ENCODE results near the gene MYADML2.

DNA sequence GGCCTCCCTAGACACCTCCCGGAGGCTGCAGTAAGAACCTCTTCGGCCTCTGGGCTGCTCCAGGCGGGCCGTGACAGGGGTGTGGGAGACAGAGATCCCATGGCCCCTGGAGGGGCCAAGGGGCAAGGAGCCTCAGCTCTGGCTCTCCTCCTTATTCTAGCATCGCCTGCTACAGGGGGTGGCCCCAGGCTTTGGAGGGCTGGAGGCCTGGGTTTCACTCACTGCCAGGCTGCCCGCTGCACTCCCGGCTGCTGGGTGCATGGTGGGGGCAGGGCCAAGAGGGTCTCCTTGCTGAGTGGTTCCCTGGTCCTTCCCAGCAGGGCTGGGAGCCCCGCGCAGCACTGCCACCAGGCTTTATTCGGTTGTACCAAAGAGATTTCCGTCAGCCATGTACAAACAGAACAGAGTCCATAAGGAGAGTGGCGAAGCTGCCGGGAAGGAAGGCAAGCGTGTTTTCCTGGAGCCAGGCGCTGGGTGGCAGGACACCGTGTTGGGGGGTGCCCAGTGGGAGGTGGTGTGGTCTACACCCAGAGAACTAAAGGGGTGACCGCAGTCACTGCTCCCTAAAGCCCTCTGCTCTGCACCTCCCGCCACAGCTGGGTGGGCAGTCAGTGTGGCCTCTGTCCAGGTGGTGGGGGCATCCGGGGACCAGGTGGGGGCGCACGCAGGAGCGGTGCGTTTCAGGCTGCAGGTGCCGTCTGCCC lies 43.0 kb downstream of the MYADML2 start:
- TF ChIP-seq, protein P1, sequence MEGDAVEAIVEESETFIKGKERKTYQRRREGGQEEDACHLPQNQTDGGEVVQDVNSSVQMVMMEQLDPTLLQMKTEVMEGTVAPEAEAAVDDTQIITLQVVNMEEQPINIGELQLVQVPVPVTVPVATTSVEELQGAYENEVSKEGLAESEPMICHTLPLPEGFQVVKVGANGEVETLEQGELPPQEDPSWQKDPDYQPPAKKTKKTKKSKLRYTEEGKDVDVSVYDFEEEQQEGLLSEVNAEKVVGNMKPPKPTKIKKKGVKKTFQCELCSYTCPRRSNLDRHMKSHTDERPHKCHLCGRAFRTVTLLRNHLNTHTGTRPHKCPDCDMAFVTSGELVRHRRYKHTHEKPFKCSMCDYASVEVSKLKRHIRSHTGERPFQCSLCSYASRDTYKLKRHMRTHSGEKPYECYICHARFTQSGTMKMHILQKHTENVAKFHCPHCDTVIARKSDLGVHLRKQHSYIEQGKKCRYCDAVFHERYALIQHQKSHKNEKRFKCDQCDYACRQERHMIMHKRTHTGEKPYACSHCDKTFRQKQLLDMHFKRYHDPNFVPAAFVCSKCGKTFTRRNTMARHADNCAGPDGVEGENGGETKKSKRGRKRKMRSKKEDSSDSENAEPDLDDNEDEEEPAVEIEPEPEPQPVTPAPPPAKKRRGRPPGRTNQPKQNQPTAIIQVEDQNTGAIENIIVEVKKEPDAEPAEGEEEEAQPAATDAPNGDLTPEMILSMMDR (IDR thresholded peaks at IDR 0.05 in 8 of 11, conservative IDR thresholded peaks at IDR 0.05 in 3 of 11) = no peak
- TF ChIP-seq POLR2A (IDR thresholded peaks at IDR 0.05) (no peak), POLR2AphosphoS5 (IDR thresholded peaks at IDR 0.05) (no peak)
